ENCODE measurements around the gene OR9A2. TPM values are rescaled to one million over a fixed set of nuclear protein-coding genes. Genes with fewer than 3 reads are reported as not detected.

OR9A2 gene
- polyA plus RNA-seq, 1 experiment: not detected

DNA sequence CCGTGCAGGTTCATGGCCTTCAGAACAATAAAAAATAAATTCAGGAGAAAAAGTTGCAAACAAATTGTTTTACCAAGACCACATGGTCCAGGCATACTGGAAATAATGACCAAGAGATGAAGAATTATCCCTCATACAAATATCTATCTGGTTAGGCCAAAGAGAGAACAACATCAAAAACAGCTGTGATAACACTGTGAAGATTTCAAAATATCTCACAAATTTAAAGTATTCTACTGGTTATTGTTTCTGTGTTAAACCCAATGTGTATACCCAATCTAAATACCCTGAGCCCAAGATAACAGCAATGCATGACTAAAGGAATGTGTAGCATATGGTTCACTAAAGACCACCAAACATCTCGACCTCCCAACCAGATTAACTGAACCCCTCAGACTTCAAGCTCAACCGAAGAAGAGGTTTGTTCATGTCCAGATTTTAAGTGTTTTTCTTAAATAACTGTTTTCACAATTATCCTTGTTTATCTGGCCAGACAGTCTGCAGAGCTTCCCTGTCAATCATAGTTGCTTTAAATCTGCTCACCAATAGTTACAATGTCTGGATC is 10.9 kb downstream of the OR9A2 start:
- POLR2A ChIA-PET: interaction anchor here (1.1 to 1.4 kb wide), 2 partner anchors 9 to 461 kb away, joined by 3 to 6 read pairs; no protein-coding TSS in a partner anchor
- Histone ChIP-seq H3K4me3 (ENCODE audit: low read depth, low read length) (no peak overlapping the region), H3K27me3 (ENCODE audit: control insufficient read depth, insufficient read depth, low read length) (no peaks in the 10 kb centered on the region), H3K36me3 (ENCODE audit: control insufficient read depth, insufficient read depth, low read length) (no peaks in the 10 kb centered on the region)
- TF ChIP-seq, protein P1, sequence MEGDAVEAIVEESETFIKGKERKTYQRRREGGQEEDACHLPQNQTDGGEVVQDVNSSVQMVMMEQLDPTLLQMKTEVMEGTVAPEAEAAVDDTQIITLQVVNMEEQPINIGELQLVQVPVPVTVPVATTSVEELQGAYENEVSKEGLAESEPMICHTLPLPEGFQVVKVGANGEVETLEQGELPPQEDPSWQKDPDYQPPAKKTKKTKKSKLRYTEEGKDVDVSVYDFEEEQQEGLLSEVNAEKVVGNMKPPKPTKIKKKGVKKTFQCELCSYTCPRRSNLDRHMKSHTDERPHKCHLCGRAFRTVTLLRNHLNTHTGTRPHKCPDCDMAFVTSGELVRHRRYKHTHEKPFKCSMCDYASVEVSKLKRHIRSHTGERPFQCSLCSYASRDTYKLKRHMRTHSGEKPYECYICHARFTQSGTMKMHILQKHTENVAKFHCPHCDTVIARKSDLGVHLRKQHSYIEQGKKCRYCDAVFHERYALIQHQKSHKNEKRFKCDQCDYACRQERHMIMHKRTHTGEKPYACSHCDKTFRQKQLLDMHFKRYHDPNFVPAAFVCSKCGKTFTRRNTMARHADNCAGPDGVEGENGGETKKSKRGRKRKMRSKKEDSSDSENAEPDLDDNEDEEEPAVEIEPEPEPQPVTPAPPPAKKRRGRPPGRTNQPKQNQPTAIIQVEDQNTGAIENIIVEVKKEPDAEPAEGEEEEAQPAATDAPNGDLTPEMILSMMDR (IDR thresholded peaks at IDR 0.05; ENCODE audit: insufficient read depth, low read depth, low read length): no peak
- peak; percentile 55 for DNase-seq (ENCODE audit: low read depth)
- CTCF ChIA-PET: interaction anchor here (0.7 to 5.5 kb wide), 6 partner anchors 8 to 224 kb away, joined by 3 to 46 read pairs (median 4); no protein-coding TSS in a partner anchor

DNA sequence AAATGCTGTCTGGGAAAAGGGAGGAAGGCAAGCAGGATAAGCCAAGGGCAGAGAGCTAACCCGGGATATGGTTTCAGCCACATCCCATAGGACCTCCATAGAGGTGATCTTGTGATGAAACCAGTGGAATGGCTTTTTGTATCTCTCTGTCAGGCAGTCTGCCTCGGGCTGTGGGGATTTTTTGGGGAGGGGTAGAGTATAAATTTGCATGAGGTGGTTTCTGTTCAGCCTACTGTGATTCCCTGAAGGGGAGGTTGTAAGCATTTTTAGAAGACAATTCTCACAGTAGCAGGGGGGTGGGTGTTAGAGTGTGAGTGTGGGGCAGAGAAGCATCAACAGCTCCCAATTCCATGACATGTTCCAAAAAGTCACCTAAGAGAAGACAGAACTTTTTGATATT is 11.8 kb downstream of the OR9A2 start:
- TF ChIP-seq, protein P1 (IDR thresholded peaks at IDR 0.05; ENCODE audit: insufficient read depth, low read depth, low read length): no peak
- no peak for DNase-seq (ENCODE audit: low read depth)
- POLR2A ChIA-PET: interaction anchor here (0.6 to 1.4 kb wide), 4 partner anchors 47 to 641 kb away, joined by 3 to 4 read pairs (median 4); no protein-coding TSS in a partner anchor
- Histone ChIP-seq H3K27me3 (ENCODE audit: control insufficient read depth, insufficient read depth, low read length) (no peaks in the 10 kb centered on the region), H3K36me3 (ENCODE audit: control insufficient read depth, insufficient read depth, low read length) (no peaks in the 10 kb centered on the region), H3K4me3 (ENCODE audit: low read depth, low read length) (no peak overlapping the region)
- CTCF ChIA-PET: interaction anchor here (0.7 to 5.5 kb wide), 5 partner anchors 9 to 225 kb away, joined by 3 to 46 read pairs (median 4); no protein-coding TSS in a partner anchor

DNA sequence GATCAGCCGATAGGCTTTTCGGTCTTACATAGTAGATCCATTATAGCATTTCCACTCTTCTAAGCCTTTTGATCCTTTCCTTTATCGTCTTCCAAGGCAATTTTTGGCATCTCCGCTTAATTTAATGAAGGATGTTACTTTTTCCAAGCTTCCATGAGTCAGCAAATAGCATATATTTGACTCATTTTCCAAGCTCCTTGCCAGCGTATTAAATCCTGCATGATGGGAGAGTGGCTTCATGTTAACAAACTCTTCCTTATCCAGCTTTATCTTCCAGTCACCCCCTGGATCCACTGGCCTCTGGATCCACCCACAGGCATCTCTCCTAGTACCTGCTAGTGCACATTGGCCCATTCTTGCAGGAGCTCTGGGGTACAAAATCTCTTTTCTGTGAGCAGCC is 13.0 kb downstream of the OR9A2 start:
- POLR2A ChIA-PET: interaction anchor here (0.6 to 1.4 kb wide), 4 partner anchors 29 to 459 kb away, joined by 3 to 7 read pairs (median 4); no protein-coding TSS in a partner anchor
- CTCF ChIA-PET: interaction anchor here (1.1 to 5.5 kb wide), 7 partner anchors 10 to 367 kb away, joined by 3 to 46 read pairs (median 3); no protein-coding TSS in a partner anchor
- Histone ChIP-seq H3K27me3 (ENCODE audit: control insufficient read depth, insufficient read depth, low read length) (no peaks in the 10 kb centered on the region), H3K36me3 (ENCODE audit: control insufficient read depth, insufficient read depth, low read length) (no peaks in the 10 kb centered on the region), H3K4me3 (ENCODE audit: low read depth, low read length) (no peak overlapping the region)
- peak; percentile 62 for DNase-seq (ENCODE audit: low read depth)
- TF ChIP-seq, protein P1 (IDR thresholded peaks at IDR 0.05; ENCODE audit: insufficient read depth, low read depth, low read length): no peak

DNA sequence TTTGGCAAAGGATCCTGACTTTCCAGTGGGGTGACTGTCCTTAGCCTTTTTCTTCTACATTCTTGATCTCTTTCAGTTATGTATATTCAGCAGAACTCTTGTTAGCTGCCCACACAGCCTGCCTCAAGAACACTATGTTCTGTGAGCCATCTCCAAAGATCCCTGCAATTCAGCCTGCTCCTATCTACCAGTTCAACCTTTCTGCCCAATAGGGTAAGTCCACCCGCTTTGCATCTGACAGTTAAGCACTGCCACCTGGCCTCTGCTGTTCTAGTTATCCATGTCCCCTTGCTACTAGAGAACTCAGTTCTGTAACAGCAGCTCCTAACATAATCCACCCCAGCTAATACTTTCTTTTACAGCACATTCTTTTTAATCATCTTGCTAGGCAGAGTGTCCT is 13.5 kb downstream of the OR9A2 start:
- ChIA-PET POLR2A (interaction anchor here (0.6 to 0.7 kb wide), 2 partner anchors 30 to 41 kb away, joined by 3 to 7 read pairs; no protein-coding TSS in a partner anchor), CTCF (interaction anchor here (1.1 to 5.5 kb wide), 6 partner anchors 10 to 367 kb away, joined by 3 to 46 read pairs (median 4); no protein-coding TSS in a partner anchor)
- H3K4me3 ChIP-seq (ENCODE audit: low read depth, low read length): no peak overlapping the region
- TF ChIP-seq, protein P1 (IDR thresholded peaks at IDR 0.05; ENCODE audit: insufficient read depth, low read depth, low read length): no peak
- H3K27me3 ChIP-seq (ENCODE audit: control insufficient read depth, insufficient read depth, low read length): no peaks in the 10 kb centered on the region
- H3K36me3 ChIP-seq (ENCODE audit: control insufficient read depth, insufficient read depth, low read length): no peaks in the 10 kb centered on the region
- DNase-seq (ENCODE audit: low read depth): no peak

DNA sequence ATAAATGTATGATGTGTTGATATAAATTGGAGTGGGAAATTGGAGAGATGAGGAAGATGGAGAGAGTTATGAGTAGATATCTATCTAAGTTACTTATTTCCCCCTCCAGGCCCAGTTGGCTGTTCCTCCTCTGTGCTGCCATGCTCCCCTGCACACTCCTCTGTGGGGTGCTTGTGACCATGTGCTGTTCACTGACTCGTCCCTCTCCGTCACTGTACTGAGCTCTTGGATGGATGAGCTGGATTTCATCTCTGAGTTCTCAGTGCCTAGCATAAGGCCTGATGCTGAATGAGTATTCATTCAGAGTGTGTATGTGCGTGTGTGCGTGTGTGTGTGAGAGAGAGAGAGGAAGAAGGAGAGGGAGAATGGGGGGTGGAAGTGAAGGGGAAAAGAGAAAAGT is 14.5 kb downstream of the OR9A2 start:
- no peak for DNase-seq (ENCODE audit: low read depth)
- ChIA-PET CTCF (interaction anchor here (1.0 to 12.9 kb wide), 4 partner anchors 9 to 207 kb away, joined by 3 to 392 read pairs (median 4); partner anchors contain the start of gene TAS2R40), POLR2A (no interaction called here)
- TF ChIP-seq, protein P1 (IDR thresholded peaks at IDR 0.05; ENCODE audit: insufficient read depth, low read depth, low read length): no peak
- H3K27me3 ChIP-seq (ENCODE audit: control insufficient read depth, insufficient read depth, low read length): no peaks in the 10 kb centered on the region
- H3K4me3 ChIP-seq (ENCODE audit: low read depth, low read length): no peak overlapping the region
- H3K36me3 ChIP-seq (ENCODE audit: control insufficient read depth, insufficient read depth, low read length): no peaks in the 10 kb centered on the region

Measured in BJ (cell line).